ENCODE measurements around the gene FOXK1. TPM values are rescaled to one million over a fixed set of nuclear protein-coding genes. Genes with fewer than 3 reads are reported as not detected.
A peak's percentile ranks its signal among the peaks of the same experiment; 100 is the strongest.

The FOXK1 gene
- total and polyA plus RNA-seq, 2 of the 13 experiments (the other 11 are each of a cell fraction or from before 2014, with no cell fraction given): 4.6 to 8.8 TPM

GRCh38 chr7:4641667-4642467, 40.2 kb upstream of the FOXK1 start (continued):
- TF ChIP-seq ARID4A (CRISPR knock-in tag; IDR thresholded peaks at IDR 0.05; ENCODE audit: borderline replicate concordance) (peak; percentile 86), KLF9 (CRISPR knock-in tag; IDR thresholded peaks at IDR 0.05; ENCODE audit: low read depth) (peak; percentile 55; the same call in 1 of the 2 replicates), ZNF33B (CRISPR knock-in tag; IDR thresholded peaks at IDR 0.05) (peak; percentile 96; the same call in 1 of the 2 replicates), ZNF552 (CRISPR knock-in tag; IDR thresholded peaks at IDR 0.05; ENCODE audit: borderline replicate concordance) (0 out of 2 replicates have a peak, but pooled peaks have one; percentile 46), TP53 (CRISPR knock-in tag; conservative IDR thresholded peaks at IDR 0.05) (no peak), ZFP36L1 (CRISPR knock-in tag; IDR thresholded peaks at IDR 0.05) (0 out of 2 replicates have a peak, but pooled peaks have one; percentile 57), ZNF589 (CRISPR knock-in tag; conservative IDR thresholded peaks at IDR 0.05) (peak; percentile 87), NFYC (CRISPR knock-in tag; IDR thresholded peaks at IDR 0.05) (0 out of 2 replicates have a peak, but pooled peaks have one; percentile 34), HOXA5 (CRISPR knock-in tag; IDR thresholded peaks at IDR 0.05) (no peak), ZNF546 (CRISPR knock-in tag; conservative IDR thresholded peaks at IDR 0.05) (peak; percentile 100), ATF7 (IDR thresholded peaks at IDR 0.05) (no peak), ATF7 (CRISPR knock-in tag; IDR thresholded peaks at IDR 0.05) (no peak), ZNF703 (CRISPR knock-in tag; IDR thresholded peaks at IDR 0.05; ENCODE audit: borderline replicate concordance) (peak; percentile 67; the same call in 1 of the 2 replicates), REST (IDR thresholded peaks at IDR 0.05; ENCODE audit: borderline replicate concordance in 1 of 2, low read depth in 1 of 2, low read length in 2 of 2) (no peak; a peak in 1 of 4 replicates), SP1 (IDR thresholded peaks at IDR 0.05) (no peak), SP1 (CRISPR knock-in tag; IDR thresholded peaks at IDR 0.05) (no peak; the same call in none of the 2 replicates), ZNF44 (CRISPR knock-in tag; IDR thresholded peaks at IDR 0.05) (no peak), ZBTB49 (CRISPR knock-in tag; IDR thresholded peaks at IDR 0.05; ENCODE audit: borderline replicate concordance) (no peak), SETDB1 (CRISPR knock-in tag; IDR thresholded peaks at IDR 0.05; ENCODE audit: borderline replicate concordance) (no peak)

Measured in HepG2 (cell line).